HG03103 (cell line): Measurements from ENCODE around the gene RIMOC1.
"Not testable (repeated sequence)": the region's sequence is repeated elsewhere in the genome, so short reads cannot be mapped to it uniquely, and the experiment has no call there.

Experiments used
- ATAC-seq: cut with Tn5 transposase; IDR thresholded peaks from one replicate; pipeline ENCODE4 v1.9.1; 2021; ENCODE audit warnings: low read depth; ENCODE audit not compliant: unreplicated experiment

RIMOC1 gene

GRCh38 chr5:41885286-41885685, 18.9 kb upstream of the RIMOC1 start:
- ATAC-seq: no peak

GRCh38 chr5:41891066-41891707, 13.0 kb upstream of the RIMOC1 start:
- no peak for ATAC-seq

- ATAC-seq: no peak
Observed at GRCh38 chr5:41892031-41892430, 12.1 kb upstream of the RIMOC1 start.

GRCh38 chr5:41893074-41893851, 10.9 kb upstream of the RIMOC1 start:
- ATAC-seq: peak; percentile 44

- ATAC-seq: no peak
Observed at GRCh38 chr5:41896230-41896629, 7.9 kb upstream of the RIMOC1 start.

GRCh38 chr5:41903382-41903891, 707 bp upstream of the RIMOC1 start:
- no peak for ATAC-seq

GRCh38 chr5:41906151-41906550, 2.0 kb downstream of the RIMOC1 start:
- no peak for ATAC-seq

GRCh38 chr5:41908374-41909079, 4.4 kb downstream of the RIMOC1 start:
- ATAC-seq: no peak

- peak; percentile 57 for ATAC-seq
Observed at GRCh38 chr5:41918105-41918504, 14.0 kb downstream of the RIMOC1 start.

- ATAC-seq: no peak
Observed at GRCh38 chr5:41921166-41921565, 17.0 kb downstream of the RIMOC1 start.

- ATAC-seq: no peak
Observed at GRCh38 chr5:41921874-41922273, 17.7 kb downstream of the RIMOC1 start.

- ATAC-seq: no peak
Observed at GRCh38 chr5:41924526-41924871, 20.4 kb downstream of the RIMOC1 start.

GRCh38 chr5:41924872-41925554, 20.9 kb downstream of the RIMOC1 start, which contains the start of gene FBXO4:
FBXO4 (plus strand) TSS chr5:41925281; CDS start chr5:41925310, 29 bp downstream.
- ATAC-seq: peak; percentile 92

- no peak for ATAC-seq
Observed at GRCh38 chr5:41925555-41925951, 21.4 kb downstream of the RIMOC1 start.

GRCh38 chr5:41927604-41928003, 23.5 kb downstream of the RIMOC1 start:
- no peak for ATAC-seq

- ATAC-seq: no peak
Observed at GRCh38 chr5:41929035-41929434, 24.9 kb downstream of the RIMOC1 start.

GRCh38 chr5:41932770-41933169, 28.6 kb downstream of the RIMOC1 start:
- ATAC-seq: no peak

- no peak for ATAC-seq
Observed at GRCh38 chr5:41935544-41935943, 31.4 kb downstream of the RIMOC1 start.

GRCh38 chr5:41940641-41941040, 36.5 kb downstream of the RIMOC1 start:
- ATAC-seq: no peak

- ATAC-seq: not testable (repeated sequence)
Observed at GRCh38 chr5:41945332-41945955, 41.3 kb downstream of the RIMOC1 start.
